Esophagus squamous epithelium (tissue), 4 donors: Measurements from ENCODE around the gene RAB22A.

Experiments
- CTCF ChIP-seq, 6 experiments: fragments of 450-650 bp in 4 of 6; fragments of 200-600 bp in 2 of 6; sonication (generic) in 2 of 6; IDR thresholded peaks; one replicate each; pipeline ENCODE4 v1.5.1; 2016 to 2019; ENCODE audit warnings: antibody characterized with exemption in 6 of 6, mild to moderate bottlenecking in 4 of 6, moderate library complexity in 4 of 6
- POLR2A ChIP-seq, 4 donors: fragments of 450-650 bp; IDR thresholded peaks; one replicate each; pipeline ENCODE4 v1.6.1; 2017; ENCODE audit warnings: antibody characterized with exemption in 4 of 4, mild to moderate bottlenecking in 4 of 4, moderate library complexity in 3 of 4

- no peak for TF ChIP-seq CTCF (IDR thresholded peaks at IDR 0.05)
- TF ChIP-seq POLR2A (IDR thresholded peaks at IDR 0.05): no peak
Measured at GRCh38 chr20:58377766-58378401, 68.4 kb downstream of the RAB22A start.
